Calu3 (cell line): ENCODE data around the gene ALDH1L1. TPM values are rescaled to one million over a fixed set of nuclear protein-coding genes. Genes with fewer than 3 reads are reported as not detected.

ENCODE experiments used
- BruUV-seq: library from RNA; stranded (reverse); fragments of 400-500 nt; replicated peaks from 2 replicates; lab custom pipeline; 2021; lab: Mats Ljungman, UMichigan
- CTCF ChIA-PET: fragments of 300-600 bp; sonication (Branson Sonifier 250); formaldehyde crosslinking; loops from one replicate; lab custom pipeline; 2022; ENCODE audit warnings: antibody characterized with exemption; lab: Charles Lee
- DNase-seq: peaks from one replicate; pipeline ENCODE4 v3.0.0; 2022
- H3K27ac Mint-ChIP-seq: one replicate; pipeline ENCODE4 v1.8.0; 2022; ENCODE audit warnings: mixed read lengths; ENCODE audit not compliant: unreplicated experiment
- H3K27me3 Mint-ChIP-seq: one replicate; pipeline ENCODE4 v1.8.0; 2022; ENCODE audit warnings: mixed read lengths; ENCODE audit not compliant: unreplicated experiment
- H3K36me3 Mint-ChIP-seq: one replicate; pipeline ENCODE4 v1.8.0; 2022; ENCODE audit warnings: mild to moderate bottlenecking, moderate library complexity, mixed read lengths; ENCODE audit not compliant: insufficient read depth, unreplicated experiment
- H3K4me1 Mint-ChIP-seq: one replicate; pipeline ENCODE4 v1.8.0; 2022; ENCODE audit warnings: mild to moderate bottlenecking, low read depth, mixed read lengths; ENCODE audit not compliant: unreplicated experiment
- H3K4me3 Mint-ChIP-seq: one replicate; pipeline ENCODE4 v1.8.0; 2022; ENCODE audit warnings: mild to moderate bottlenecking, low read depth, moderate library complexity, mixed read lengths; ENCODE audit not compliant: unreplicated experiment
- H3K9me3 Mint-ChIP-seq: one replicate; pipeline ENCODE4 v1.8.0; 2022; ENCODE audit warnings: low read depth, mixed read lengths; ENCODE audit not compliant: unreplicated experiment
- intact Hi-C: fragments of 100-400 bp; cut with micrococcal nuclease; formaldehyde crosslinking; loops from one replicate; pipeline ENCODE4 v1.10.0; 2022; ENCODE audit not compliant: unreplicated experiment
- total RNA-seq: library from RNA; stranded (reverse); gene quantifications from 2 replicates; pipeline ENCODE4 v1.2.3, GENCODE V29; 2022
- TF ChIP-seq, protein P1 (sequence below): fragments of 200-600 bp; IDR thresholded peaks from one replicate; pipeline ENCODE4 v1.8.0; 2022; ENCODE audit warnings: antibody characterized with exemption; ENCODE audit not compliant: unreplicated experiment

ALDH1L1 gene
- total RNA-seq, 1 experiment from 2014 or later = 4.4 TPM

DNA sequence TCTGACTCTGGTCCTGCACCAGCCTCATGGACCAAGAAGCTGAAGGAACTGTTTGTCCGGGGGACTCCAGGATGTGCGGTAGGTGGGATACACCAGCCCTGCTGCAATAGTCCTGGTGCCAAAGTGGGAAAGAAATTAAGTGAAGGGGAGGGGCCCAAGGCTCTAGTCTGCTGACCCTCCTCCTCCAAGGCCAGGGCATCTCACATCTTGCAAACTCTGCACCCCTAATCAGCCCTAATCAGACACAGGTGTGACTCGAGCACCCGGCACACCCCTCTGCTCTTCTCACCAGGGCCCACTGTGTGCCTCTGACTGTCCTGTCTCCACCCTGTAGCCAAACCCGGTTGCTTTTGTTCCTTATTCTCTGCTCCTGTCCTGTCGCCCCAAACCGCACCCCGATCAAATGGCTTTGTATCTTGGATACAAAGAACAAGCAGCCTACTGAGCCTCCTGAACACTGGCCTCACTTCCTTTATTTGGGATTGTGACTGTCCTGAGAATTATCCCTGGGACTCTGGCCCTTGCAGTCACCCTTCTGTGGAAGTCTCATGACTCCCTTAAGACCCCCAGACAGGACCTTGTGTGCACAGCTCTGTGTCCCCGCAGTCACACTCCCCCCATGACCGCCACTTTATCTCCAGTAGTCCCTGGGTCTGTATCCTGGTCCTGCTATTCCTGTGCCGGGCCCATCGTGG lies 69.8 kb downstream of the ALDH1L1 start:
- CTCF ChIA-PET = interaction anchor here (0.6 kb wide), 1 partner anchor 511 kb away, joined by 4 read pairs; no protein-coding TSS in a partner anchor
- H3K4me3 Mint-ChIP-seq = no peak overlapping the region
- intact Hi-C loops = no loop called here

DNA sequence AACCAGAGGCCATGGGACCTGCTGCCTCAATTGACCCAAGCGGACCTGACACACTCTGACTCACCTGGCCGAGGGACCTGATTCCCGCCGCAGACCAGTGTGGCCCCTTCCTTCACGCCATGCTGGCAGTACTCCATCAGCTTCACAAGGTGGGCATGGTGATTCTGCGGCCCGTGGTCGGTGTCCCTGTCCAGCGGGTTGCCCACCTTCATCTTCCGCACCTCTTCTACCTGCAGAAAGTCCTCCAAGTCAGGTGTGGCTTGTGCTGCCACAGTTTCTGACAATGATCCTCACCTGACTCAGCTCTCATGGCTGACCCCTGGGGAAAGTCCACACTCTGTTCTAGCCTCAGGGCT lies 70.5 kb downstream of the ALDH1L1 start:
- CTCF ChIA-PET = interaction anchor here (0.6 kb wide), 1 partner anchor 512 kb away, joined by 4 read pairs; no protein-coding TSS in a partner anchor
- Mint-ChIP-seq H3K27me3 (no peaks in the 10 kb centered on the region), H3K27ac (no peak overlapping the region), H3K36me3 (no peaks in the 10 kb centered on the region), H3K4me1 (no peaks in the 10 kb centered on the region), H3K4me3 (no peak overlapping the region), H3K9me3 (no peaks in the 10 kb centered on the region)
- DNase-seq = no peak
- BruUV-seq = no TSS peak
- TF ChIP-seq, protein P1, sequence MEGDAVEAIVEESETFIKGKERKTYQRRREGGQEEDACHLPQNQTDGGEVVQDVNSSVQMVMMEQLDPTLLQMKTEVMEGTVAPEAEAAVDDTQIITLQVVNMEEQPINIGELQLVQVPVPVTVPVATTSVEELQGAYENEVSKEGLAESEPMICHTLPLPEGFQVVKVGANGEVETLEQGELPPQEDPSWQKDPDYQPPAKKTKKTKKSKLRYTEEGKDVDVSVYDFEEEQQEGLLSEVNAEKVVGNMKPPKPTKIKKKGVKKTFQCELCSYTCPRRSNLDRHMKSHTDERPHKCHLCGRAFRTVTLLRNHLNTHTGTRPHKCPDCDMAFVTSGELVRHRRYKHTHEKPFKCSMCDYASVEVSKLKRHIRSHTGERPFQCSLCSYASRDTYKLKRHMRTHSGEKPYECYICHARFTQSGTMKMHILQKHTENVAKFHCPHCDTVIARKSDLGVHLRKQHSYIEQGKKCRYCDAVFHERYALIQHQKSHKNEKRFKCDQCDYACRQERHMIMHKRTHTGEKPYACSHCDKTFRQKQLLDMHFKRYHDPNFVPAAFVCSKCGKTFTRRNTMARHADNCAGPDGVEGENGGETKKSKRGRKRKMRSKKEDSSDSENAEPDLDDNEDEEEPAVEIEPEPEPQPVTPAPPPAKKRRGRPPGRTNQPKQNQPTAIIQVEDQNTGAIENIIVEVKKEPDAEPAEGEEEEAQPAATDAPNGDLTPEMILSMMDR = no peak
- intact Hi-C loops = no loop called here

More for the DNA sequence above, 69.8 kb downstream of the ALDH1L1 start:
- H3K9me3 Mint-ChIP-seq = no peaks in the 10 kb centered on the region
- H3K4me1 Mint-ChIP-seq = no peaks in the 10 kb centered on the region
- no peaks in the 10 kb centered on the region for H3K36me3 Mint-ChIP-seq
- TF ChIP-seq, protein P1 = no peak
- BruUV-seq = no TSS peak
- H3K27ac Mint-ChIP-seq = no peak overlapping the region
- no peak for DNase-seq
- H3K27me3 Mint-ChIP-seq = no peaks in the 10 kb centered on the region

DNA sequence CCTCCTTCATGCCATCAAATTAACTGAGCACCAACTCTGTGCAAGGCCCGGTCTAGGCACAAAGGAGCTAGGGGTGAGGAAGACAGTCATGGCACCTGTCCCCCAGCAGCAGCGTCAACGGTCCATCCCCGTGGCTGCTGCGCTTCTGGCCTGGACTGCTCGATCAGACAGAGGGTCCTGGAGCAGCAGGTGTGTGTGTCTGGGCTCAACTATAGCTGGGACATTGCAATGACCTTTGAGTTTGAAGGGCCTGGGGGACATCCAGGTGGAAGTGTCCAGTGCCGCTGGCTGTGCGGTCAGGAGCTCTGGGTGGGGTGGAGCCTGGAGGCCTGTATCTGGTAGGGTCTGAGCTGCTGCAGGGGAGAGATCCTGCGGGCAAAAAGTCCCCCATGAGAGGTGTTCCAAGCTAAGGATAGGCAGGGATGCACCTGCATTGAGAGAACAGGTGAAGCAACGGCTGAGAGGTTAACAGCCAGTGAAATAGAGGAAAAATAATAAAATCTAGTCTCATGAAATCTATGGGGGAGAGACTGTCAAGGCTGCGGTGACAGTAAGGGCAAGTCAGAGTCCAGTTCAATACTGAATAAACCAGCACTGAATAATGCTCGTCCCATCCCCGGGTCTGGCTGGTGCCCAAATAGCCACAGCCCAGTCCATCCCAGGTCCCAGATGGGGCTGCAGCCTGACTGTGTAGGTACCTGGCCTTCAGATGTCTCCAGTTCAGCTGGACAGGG lies 71.1 kb downstream of the ALDH1L1 start:
- Mint-ChIP-seq H3K36me3 (no peaks in the 10 kb centered on the region), H3K9me3 (no peaks in the 10 kb centered on the region), H3K27me3 (no peaks in the 10 kb centered on the region), H3K27ac (no peak overlapping the region), H3K4me3 (no peak overlapping the region), H3K4me1 (no peaks in the 10 kb centered on the region)
- intact Hi-C loops = no loop called here
- no peak for DNase-seq
- CTCF ChIA-PET = no interaction called here
- BruUV-seq = no TSS peak
- TF ChIP-seq, protein P1 = no peak

DNA sequence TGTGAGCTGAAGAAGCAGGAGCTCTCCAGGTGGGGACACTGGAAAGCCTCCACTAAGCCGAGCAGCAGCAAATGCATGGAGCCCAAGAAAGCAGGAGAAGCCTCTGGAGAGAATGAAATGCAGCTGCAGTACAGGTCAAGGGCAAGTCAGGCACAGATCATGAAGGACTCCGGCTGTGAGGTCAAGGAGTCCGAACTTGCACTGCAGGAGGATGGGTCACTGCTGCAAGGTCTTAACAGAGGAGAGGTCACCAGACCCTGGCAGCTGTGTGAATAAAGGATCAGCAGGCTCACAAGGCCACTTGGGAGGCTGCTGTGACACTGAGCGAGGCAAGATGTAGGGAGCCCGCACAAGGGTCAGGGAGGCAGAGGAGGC lies 71.7 kb downstream of the ALDH1L1 start:
- TF ChIP-seq, protein P1 = no peak
- CTCF ChIA-PET = no interaction called here
- Mint-ChIP-seq H3K4me1 (no peaks in the 10 kb centered on the region), H3K27me3 (no peaks in the 10 kb centered on the region), H3K4me3 (no peak overlapping the region), H3K27ac (no peak overlapping the region), H3K36me3 (no peaks in the 10 kb centered on the region), H3K9me3 (no peaks in the 10 kb centered on the region)
- no TSS peak for BruUV-seq
- no peak for DNase-seq
- intact Hi-C loops = no loop called here
